GM21526 (cell line): ENCODE measurements around the gene RAD50.
"Not testable (repeated sequence)": the region's sequence is repeated elsewhere in the genome, so short reads cannot be mapped to it uniquely, and the experiment has no call there.

Experiments used
- ATAC-seq: cut with Tn5 transposase; IDR thresholded peaks from one replicate; pipeline ENCODE4 v1.9.1; 2021; ENCODE audit warnings: moderate library complexity; ENCODE audit not compliant: unreplicated experiment, low FRiP score

RAD50 gene

DNA sequence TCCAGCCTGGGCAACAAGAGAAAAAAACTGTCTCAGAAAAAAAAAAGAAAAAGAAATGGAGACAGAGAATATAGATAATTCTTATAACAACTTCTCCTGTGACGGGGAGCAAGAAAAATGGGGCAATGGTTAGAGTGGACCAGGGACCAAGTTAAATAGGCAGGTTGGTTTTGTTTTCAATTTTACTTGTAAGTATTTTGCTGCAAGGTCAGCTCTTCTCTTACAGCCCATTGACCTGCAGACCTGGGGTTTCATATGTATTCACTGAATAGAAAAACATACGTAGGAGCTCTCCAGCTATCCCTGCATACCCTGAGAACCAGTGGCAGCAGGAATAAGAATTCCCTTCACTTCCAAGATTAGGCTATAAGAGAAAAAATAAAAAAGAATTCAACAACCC, 72.0 kb downstream of the RAD50 start:
- no peak for ATAC-seq

DNA sequence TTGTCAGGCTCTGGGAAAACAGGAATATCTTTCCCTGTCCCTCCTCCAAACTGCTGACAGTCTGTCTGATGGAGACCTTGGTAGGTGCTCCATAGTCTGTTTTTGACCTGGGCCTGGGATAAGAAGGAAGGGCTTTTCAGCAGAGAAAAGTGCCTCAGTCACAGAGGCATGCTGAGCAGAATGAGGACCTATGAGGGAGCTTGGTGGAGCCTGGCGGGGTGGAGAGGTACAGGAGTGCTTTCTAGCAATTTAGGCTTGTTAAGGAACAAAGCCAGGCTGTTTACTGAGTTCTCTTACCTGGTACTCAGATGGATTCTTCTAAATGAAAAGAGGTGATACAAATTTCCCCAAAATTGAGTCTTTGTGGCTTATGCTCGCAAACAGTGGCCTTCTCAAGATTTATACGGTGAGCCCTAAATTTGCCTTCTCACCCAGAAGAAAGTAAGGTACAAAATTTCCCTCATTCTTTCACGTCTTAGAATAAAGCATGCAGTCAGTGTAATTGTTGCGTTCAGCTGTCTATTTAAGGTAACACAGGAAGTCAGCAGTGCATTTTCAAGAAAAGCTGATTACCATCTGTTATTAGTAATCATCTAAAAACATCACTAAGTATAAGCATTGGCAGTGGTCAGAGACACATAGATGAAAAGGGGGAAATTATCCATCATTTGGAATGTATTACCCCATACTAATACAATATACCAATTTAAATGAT, 72.6 kb downstream of the RAD50 start:
- no peak for ATAC-seq

DNA sequence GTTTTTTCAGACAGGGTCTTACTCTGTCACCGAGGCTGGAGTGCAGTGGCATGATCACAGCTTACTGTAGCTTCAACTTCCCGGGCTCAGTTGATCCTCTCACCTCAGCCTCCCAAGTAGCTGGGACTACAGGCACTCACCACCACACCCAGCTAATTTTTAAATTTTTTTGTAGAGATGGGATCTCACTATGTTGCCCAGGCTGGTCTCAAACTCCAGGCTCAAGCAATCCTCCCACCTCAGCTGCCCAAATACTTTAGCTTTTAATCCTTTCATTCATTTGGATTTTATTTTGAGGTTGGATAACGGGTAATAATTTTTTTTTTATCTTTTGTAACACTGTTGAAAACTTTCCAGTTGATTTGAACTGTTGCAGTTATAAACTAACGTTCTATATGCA, 76.8 kb downstream of the RAD50 start:
- ATAC-seq: not testable (repeated sequence)

DNA sequence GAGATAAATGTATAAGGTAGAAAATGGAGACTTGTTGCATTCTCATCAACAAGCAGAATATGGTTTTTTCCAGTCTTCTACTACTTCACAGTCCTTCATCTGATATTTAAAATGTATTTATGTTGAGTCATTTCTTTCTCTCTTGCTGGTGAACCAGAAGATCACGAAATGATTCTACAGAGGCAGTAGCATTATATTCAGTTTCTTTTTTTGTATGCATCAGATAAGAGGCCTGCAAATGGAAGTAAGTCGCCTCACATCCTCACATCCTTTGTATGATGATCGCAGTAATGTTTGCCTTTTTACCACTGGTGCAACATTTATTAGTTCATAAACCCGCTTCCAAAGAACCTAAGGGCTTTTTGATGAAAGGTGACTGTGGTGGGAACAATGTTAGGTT, 79.1 kb downstream of the RAD50 start:
- no peak for ATAC-seq

DNA sequence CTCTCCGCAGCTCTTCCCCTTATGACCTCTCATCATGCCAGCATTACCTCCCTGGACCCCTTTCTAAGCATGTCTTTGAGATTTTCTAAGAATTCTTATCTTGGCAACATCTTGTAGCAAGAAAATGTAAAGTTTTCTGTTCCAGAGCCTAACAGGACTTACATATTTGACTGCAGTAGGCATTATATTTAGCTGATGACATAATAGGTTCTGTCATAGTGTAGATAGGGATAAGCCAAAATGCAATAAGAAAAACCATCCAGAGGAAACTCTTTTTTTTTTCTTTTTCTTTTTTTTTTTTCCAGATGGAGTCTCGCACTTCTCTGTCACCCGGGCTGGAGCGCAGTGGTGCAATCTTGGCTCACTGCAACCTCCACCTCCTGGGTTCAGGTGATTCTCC, 80.5 kb downstream of the RAD50 start:
- no peak for ATAC-seq

DNA sequence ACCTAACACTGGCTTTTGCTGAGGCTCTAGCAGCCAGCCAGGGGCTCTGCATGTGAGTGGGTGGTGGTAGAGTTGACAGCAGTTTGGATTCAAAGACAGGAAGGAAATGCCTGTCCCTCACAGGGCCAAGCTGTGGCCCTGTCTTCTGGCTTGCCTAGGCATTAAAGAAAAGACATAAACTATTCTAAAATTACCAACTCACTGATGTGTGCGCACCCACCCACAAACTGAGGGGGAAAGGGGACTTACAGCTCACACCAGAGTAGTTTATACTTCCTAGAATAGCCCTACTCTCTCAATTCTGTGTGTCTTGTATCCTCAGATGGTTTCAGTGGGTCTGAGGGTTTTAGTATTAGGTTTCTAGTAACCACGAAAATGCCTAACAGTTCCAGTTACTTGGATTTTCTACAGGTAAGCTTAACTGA, 82.9 kb downstream of the RAD50 start:
- peak; percentile 53 for ATAC-seq

DNA sequence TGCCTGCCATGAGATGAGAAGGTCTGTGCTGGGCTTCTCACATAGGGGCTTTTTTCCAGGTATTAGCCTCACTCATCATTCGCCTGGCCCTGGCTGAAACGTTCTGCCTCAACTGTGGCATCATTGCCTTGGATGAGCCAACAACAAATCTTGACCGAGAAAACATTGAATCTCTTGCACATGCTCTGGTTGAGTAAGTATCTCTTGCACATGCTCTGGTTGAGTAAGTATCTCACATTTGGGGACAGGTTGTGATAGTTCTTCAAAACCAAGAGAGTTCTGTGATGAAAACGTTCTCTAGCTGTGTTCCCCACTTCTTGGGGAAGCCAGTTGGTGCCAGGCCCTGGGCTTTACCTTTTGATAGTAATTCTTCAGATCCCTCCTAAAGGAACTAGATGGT, 83.8 kb downstream of the RAD50 start:
- ATAC-seq: no peak

DNA sequence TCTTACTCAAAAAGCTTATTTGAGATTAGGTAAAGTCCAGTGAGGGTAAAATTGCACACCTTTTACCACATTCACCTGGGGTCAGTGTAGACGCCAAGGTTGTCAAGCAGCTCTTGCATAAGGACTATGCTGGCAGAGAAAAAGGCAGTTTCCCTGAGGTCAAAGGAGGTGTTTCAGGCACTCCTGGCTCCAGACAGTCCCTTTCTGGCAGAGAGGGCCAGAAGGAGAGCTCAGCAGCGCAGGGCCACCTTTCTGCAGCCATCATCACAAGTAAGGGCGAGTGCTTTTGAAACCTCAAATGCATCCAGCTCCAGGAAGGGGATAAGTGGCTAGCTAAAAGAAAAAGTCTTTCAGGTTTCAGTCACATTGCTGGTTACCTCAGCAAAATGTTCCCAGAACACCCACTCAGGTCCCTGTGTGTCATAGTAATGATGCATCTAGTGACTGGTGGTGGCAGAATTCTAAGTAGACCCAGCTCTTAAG, 84.5 kb downstream of the RAD50 start:
- no peak for ATAC-seq

DNA sequence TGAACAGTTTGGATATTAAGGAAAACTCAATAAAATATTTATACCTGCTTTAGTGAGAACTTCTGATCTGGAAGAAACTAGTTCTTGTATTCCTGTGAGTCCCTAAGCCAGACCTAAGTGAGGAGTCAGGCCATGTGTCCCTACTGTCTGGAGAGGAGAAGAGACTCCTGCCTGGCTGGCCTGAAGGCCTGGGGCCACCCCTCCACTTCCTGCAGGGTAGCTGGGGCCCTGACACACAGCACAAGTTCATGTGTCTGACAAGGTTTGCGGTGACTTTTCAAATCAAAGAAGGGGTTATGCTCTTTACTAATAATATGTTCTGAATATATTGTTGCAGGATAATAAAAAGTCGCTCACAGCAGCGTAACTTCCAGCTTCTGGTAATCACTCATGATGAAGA, 85.1 kb downstream of the RAD50 start:
- ATAC-seq: no peak

DNA sequence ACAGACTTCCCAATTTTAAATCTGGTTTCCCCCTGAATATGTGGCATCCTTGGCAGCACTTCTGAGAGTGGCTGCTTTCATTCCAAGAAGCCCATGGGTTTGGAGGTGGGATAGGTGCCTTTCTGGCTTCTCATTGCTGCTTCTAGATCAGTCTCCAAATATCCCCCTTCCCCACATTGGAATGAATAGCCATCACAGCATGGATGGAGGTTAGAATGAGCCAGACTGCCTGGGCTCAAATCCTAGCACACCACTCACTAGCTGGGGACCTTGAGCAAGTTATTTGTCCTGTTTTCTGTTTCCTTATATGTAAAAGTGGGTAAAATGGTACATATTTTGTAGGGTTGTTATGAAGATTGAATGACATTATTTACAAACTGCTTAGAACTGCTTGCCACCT, 87.4 kb downstream of the RAD50 start:
- no peak for ATAC-seq

DNA sequence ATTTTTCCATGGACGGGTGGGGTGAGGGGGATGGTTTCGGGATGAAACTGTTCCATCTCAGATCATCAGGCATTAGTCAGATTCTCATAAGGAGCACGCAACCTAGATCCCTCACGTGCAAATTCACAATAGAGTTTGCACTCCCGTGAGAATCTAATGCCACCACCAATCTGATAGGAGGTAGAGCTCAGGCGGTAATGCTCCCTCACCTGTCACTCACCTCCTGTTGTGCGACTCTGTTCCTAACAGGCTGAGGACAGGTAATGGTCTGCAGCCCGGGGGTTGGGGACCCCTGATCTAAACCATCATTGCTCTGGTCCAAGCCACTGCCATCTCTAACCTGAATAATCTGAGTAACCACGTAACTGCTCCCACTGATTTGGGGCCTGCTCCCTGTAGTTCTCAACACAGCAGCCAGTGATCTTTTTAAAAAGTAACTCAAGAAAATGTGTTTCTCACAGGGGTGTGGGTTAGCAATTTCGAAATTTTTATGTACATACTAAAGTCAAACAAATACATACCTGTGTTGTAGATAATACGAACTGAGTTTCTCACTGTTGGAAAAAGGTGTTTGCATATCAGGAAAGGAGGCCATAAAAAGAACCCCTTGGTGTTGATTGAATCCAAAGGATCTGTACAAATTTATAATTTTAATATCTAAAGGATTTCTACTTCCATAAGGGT, 89.9 kb downstream of the RAD50 start:
- ATAC-seq: no peak

DNA sequence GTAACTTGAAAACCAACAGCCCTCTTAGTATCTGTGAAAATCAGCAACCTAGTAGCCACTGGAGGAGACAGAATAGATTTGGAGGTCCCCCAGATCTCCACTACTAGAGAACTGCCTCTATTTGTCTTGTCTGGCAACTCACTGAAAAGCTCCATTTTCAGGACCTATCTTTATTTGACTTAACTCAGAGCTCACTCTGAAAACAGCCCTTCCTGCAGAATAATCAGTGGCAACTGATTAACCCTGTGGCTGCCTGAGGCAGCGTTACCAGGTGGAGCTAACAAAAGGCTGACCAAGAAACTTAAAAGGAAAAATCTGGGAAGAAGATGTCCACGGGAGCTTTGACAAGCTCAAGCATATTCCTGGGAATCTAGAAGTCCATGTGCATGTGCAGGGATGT, 90.7 kb downstream of the RAD50 start:
- ATAC-seq: no peak

DNA sequence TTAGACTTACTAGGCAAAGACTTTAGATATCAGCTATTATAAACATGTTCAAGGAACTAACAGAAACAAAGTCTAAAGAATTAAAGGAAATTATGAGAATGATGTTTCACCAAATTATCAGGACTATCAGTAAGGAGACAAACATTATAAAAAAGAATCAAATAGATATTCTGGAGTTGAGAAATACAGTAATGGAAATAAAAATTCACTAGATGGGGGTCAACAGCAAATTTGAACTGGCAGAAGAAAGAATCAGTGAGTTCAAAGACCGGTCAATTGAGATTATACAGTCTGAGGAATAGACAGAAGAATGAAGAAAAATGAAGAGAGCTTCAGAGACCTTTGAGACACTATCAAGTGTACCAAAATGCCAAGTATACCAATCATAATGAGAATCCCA, 91.6 kb downstream of the RAD50 start:
- ATAC-seq: no peak

DNA sequence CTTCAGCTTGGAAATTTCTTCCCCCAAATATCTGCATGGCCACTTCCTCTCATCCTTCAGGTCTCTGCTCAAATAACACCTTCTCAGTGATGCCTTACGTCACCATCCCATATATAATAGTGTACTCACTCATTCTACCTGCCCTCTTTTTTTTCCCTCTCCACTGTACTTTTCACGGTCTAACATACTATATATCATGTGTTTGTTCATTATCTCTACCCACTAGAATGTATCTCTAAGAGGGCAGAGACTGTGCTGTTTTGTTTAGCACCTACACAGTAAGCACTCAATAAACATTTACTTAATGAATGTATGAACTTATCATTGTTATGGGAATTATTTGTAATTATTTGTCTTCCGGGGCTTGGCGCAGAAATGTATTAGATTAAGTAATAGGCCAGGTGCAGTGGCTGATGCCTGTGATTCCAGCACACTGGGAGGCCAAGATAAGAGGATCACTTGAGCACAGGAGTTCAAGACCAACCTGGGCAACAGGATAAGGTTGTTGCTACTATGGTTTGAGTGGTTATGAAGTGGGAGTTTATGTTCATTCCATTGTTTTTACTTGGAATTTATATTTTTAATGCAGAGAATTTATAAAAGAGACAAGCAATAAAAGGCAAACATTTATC, 95.2 kb downstream of the RAD50 start:
- ATAC-seq: no peak

DNA sequence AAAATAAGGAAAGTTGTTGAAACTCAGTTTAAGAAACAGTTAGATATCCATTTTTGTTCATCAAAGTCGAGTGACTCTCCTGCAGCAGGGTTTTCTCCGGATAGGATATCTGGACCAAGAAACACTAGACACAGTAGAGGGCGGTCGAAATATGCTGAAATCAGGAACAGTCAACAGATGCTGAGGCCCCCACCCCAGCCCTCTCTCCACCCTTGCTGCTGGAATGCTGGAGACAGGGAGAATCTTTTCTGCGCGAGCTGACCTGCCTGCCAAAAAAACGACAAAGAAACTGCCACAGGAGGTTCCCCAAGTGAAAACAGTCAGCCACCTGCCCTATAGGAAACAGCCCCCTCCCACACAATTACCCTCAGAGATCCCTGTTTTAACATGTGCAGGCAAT, 96.9 kb downstream of the RAD50 start:
- no peak for ATAC-seq

DNA sequence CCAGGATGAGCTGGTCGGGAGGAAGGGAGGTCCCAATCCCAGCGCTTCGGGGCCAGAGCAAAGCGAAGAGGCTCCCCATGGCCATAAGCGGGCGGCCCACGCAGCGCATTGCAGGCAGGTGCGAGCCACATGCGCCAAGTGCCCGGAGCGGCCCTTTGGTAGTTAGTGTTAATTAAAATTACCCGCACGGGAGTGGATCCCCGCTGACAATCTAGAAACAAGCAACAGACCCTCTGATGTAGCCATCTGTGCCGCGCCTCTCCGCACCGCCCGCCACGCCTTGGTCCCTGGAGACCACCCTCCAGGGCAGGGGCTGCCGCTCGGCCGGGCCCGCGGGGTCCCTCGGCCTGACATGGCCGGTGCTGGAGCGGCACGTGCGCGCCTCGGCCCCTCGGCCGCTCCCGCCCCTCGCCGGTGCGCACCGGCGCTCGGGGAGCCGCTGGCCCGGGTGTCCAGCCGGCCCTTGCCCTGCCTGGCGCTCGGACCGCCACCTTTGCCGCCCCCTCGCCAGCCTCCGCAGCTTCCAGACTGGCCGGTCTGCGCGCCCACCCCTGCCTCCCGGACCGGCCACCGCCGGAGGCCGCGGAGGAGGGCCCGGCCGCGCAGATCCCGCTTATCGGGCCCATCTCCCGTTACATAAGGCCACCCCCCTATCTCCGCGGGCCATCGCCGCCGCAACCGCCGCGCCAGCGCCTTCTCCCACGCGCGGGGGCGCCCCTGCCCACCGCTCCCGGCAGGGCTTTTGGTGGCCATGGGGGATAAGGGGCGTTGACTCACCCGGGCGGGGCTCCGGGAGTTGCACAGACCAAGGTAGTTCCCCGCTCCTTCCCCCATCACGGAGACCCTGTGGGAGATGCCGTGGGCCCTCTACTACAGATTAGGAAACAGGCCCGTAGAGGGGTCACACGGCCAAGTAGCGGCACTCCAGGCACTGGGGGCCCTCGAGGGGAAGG, 99.3 kb downstream of the RAD50 start:
- ATAC-seq: no peak

DNA sequence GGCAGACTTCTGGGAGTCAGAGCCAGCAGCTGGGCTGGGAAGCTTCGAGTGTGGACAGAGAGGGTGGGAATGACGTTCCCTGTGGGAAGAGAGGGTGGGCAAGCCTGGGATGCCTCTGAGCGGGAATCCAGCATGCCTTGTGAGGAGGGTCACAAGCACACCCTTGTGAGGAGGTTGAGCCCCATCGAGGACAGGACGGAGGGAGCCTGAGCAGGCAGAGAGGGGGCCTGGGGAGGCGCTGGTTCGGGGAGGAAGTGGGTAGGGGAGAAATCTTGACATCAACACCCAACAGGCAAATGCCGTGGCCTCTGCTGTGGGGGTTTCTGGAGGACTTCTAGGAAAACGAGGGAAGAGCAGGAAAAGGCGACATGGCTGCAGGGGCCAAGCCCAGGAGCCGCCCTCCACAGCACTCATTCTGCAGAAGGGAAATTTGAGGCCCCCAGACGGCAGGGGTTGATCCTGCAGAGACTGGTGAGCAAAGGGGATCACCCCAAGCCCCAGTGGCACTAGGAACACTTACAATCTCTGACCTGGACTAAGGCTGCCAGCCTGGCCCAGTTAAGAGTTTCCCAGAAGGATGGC, 100.1 kb downstream of the RAD50 start:
- ATAC-seq: no peak

DNA sequence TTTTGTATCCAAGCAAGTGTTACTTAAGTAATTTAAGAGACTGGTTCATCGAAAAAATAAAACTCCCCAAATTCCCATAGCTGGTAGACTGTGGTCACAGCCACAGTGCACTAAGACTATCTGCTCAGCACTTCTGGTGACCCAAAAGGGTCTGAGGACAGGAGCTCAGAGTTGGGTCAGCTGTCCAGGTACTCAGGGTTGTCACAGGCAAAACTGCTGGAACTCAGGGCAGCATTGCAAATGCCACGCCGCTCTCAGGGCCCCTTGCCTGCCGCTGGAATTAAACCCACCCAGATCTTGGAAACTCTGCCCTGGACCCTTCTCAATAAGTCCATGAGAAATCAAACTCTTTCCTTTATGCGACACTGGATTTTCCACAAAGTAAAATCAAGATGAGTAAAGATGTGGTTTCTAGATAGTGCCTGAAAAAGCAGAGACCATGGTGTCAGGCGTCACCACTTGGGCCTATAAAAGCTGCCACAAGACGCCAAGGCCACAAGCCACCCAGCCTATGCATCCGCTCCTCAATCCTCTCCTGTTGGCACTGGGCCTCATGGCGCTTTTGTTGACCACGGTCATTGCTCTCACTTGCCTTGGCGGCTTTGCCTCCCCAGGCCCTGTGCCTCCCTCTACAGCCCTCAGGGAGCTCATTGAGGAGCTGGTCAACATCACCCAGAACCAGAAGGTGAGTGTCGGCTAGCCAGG, 101.1 kb downstream of the RAD50 start, which contains the start of gene IL13:
Gene IL13 (plus strand): TSS at position 498 of the 705 bp plus-strand sequence. CDS start 14 bp downstream, at position 512.
- no peak for ATAC-seq
